Mesodermal cell (in vitro differentiated cells): ENCODE data around the gene MYH11.

Source experiments
- H3K27ac ChIP-seq: 2 replicates; pipeline ENCODE4 v1.7.0; 2013; ENCODE audit warnings: mild to moderate bottlenecking, low read depth, low read length, moderate library complexity; ENCODE audit not compliant: severe bottlenecking
- H3K36me3 ChIP-seq: 2 replicates; pipeline ENCODE4 v1.7.1; 2013; ENCODE audit warnings: mild to moderate bottlenecking, low read length, moderate library complexity; ENCODE audit not compliant: control insufficient read depth, insufficient read depth
- H3K4me1 ChIP-seq: one replicate; pipeline ENCODE4 v1.7.1; 2013; ENCODE audit warnings: mild to moderate bottlenecking, low read length; ENCODE audit not compliant: insufficient read depth, control insufficient read depth, poor library complexity, severe bottlenecking
- H3K4me3 ChIP-seq: 2 replicates; pipeline ENCODE4 v1.7.0; 2013; ENCODE audit warnings: low read length, control low read depth, mild to moderate bottlenecking; ENCODE audit not compliant: insufficient read depth, poor library complexity, severe bottlenecking; ENCODE audit errors: extremely low read depth
- H3K9me3 ChIP-seq: 2 replicates; pipeline ENCODE4 v1.7.1; 2013; ENCODE audit warnings: mild to moderate bottlenecking, low read length, moderate library complexity; ENCODE audit not compliant: control insufficient read depth
- WGBS, 2 experiments: methylation state at CpG; one replicate each; pipeline ENCODE4 v1.1.5; 2013; ENCODE audit warnings: missing lambda C conversion rate in 2 of 2; ENCODE audit not compliant: insufficient coverage in 2 of 2; 5-methylcytosine and 5-hydroxymethylcytosine counted together

Gene MYH11

DNA sequence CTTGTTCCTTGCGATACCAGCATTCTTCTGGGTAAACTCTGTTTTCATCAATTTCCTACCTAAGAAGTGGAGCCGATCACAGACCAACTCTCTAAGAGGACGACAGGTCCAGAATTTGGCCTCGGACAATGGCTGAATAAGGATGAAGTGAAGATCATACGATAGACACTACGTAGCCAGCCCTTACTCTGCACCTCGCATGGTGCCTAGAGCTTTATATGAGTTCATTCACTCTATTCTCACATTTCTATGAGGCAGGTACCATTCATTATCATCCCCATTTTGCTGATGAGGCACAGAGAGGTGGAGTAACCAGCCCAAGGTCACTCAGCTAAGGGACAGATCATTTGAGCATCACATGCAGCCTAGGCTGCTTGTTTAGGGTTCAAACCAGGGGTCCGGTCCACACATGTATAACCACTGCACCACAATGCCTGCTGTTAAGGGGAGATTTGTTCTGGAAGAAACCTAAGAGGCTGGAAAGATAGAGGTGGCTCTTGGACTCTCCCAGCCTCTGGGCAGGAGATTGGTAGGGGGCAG lies 78.6 kb downstream of the MYH11 start:
- no peak overlapping the region for H3K27ac ChIP-seq
- no peaks in the 10 kb centered on the region for H3K4me1 ChIP-seq
- no peaks in the 10 kb centered on the region for H3K36me3 ChIP-seq
- H3K9me3 ChIP-seq = no peaks in the 10 kb centered on the region
- WGBS, 2 experiments = 64 to 90% methylated on average over 2 to 7 of the region's 8 CpGs
- no peak overlapping the region for H3K4me3 ChIP-seq

DNA sequence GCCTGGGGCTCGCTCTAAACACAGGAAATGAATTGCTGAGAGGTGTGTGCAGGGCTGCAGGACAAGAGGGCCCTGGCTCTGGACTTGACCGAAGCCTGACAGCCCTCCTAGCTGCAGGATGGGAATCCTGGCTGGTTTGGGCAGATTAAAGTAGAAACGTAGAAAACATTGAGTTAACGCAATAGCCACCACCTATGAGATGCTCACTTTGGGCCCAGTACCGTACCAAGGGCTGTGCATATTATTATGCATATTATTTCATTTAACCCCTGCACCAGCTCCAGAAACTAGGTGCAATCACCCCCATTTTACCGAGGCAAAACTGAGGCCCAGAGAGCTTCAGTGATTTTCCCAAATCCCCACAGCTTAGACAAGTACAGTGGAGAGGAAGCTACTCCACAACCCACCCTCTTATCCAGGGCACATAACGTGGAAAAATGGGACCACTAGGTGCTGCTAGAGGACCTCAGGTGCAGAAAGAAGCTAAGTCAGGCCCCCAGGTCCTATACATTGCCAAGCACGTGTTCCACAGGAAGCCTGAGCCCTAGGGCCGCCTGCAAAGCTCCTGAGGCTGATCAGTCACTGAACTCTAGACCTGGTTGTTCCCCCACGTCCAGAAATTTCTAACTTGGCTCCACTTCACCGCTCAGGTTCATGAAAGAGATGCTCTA lies 79.2 kb downstream of the MYH11 start:
- Histone ChIP-seq H3K4me1 (no peaks in the 10 kb centered on the region), H3K36me3 (no peaks in the 10 kb centered on the region), H3K4me3 (no peak overlapping the region), H3K9me3 (no peaks in the 10 kb centered on the region), H3K27ac (no peak overlapping the region)
- 53 to 64% methylated on average over 8 to 11 of the region's 11 CpGs for WGBS, 2 experiments

DNA sequence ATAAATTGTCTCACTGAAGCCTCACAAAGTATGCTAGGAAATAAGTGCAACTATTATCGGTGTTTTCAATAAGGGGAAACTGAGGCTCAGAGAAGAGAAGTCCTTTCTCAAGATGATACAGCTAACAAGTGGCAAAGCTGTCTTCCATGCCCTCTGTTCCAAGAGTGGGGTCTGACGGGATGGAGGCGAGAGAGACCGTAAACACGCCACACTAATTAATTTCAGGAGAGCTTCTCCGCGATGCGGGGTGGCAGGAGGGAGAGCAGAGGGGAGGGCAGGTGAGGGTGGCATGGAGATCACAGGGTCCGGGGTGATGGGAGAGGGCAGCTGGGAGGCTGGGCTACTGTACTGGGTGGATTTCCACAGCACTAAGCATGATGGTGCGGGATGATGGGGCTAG lies 80.3 kb downstream of the MYH11 start:
- Histone ChIP-seq H3K27ac (no peak overlapping the region), H3K4me1 (no peaks in the 10 kb centered on the region), H3K4me3 (no peak overlapping the region), H3K9me3 (no peaks in the 10 kb centered on the region), H3K36me3 (no peaks in the 10 kb centered on the region)
- 78 to 83% methylated on average over 10 of the region's 10 CpGs for WGBS, 2 experiments

DNA sequence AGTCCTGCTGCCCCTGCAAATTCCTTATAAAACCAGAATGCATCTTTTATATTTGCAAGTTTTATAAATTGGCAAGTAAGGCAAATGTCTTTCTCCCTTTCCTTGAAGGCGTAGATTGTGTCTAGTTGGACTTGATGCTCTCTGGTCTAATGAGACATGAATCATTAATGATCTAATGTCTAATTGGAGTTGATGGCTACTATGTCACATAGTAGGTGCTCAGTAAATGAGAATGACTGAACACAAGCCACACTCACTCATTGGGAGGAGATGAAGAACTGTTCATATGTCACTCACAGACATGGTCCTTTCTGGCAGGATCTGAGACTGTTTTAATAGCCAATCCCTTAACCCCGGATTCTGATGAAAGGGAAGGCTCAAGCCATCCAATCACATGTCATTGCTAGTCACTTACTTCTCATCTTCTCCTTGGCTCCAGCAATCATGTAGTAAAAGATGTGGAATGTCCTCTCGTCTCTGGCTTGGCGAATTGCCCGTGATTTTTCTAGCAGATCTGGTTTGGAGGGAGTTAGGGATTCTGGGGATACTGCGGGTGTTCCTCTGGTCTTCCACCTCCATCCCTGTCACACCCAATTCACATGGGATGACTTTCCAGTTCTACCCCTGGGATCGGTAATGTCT lies 81.0 kb downstream of the MYH11 start:
- Histone ChIP-seq H3K4me3 (no peak overlapping the region), H3K4me1 (no peaks in the 10 kb centered on the region), H3K36me3 (no peaks in the 10 kb centered on the region), H3K9me3 (no peaks in the 10 kb centered on the region), H3K27ac (no peak overlapping the region)
- 67% methylated on average over 1 of the region's 7 CpGs; no CpG with 5 or more reads in 1 of the 2 experiments for WGBS, 2 experiments

DNA sequence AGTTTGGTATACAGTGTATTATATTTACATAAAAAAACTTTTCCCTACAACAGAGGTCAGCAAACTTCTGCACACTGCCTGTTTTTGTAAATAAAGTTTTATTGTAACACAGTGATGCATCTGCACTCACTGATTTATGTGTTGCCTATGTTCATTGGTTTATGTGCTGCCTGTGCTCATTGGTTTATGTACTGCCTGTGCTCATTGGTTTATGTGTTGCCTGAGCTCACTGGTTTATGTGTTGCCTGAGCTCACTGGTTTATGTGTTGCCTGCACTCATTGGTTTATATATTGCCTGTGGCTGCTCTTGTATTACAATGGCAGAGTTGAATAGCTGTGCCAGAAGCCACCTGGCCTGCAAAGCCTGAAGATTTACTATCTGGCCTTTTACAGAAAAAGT lies 81.6 kb downstream of the MYH11 start:
- no peaks in the 10 kb centered on the region for H3K9me3 ChIP-seq
- no peak overlapping the region for H3K27ac ChIP-seq
- H3K36me3 ChIP-seq = no peaks in the 10 kb centered on the region
- H3K4me3 ChIP-seq = no peak overlapping the region
- no peaks in the 10 kb centered on the region for H3K4me1 ChIP-seq

DNA sequence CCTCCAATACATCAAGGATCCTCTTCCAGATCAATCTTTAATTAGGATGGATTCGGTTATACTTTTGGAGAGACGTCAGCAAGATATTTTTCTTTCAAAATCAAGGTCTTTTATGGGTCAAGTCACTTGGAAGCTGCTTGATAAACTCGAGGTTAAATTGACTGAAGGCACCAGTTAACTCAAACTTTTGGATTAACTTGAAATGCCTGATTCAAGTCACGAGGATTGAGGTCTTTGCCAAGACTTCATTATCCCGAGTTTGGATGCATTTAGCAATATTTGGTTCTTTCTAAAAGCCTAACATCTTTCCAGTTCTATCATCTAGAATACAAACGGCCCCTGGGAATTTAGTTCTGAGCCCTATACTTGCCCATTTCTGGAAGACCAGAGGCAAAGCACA lies 82.9 kb downstream of the MYH11 start:
- Histone ChIP-seq H3K4me1 (no peaks in the 10 kb centered on the region), H3K4me3 (no peak overlapping the region), H3K27ac (no peak overlapping the region), H3K9me3 (no peaks in the 10 kb centered on the region), H3K36me3 (no peaks in the 10 kb centered on the region)
- 79 to 80% methylated on average over 6 of the region's 6 CpGs for WGBS, 2 experiments

DNA sequence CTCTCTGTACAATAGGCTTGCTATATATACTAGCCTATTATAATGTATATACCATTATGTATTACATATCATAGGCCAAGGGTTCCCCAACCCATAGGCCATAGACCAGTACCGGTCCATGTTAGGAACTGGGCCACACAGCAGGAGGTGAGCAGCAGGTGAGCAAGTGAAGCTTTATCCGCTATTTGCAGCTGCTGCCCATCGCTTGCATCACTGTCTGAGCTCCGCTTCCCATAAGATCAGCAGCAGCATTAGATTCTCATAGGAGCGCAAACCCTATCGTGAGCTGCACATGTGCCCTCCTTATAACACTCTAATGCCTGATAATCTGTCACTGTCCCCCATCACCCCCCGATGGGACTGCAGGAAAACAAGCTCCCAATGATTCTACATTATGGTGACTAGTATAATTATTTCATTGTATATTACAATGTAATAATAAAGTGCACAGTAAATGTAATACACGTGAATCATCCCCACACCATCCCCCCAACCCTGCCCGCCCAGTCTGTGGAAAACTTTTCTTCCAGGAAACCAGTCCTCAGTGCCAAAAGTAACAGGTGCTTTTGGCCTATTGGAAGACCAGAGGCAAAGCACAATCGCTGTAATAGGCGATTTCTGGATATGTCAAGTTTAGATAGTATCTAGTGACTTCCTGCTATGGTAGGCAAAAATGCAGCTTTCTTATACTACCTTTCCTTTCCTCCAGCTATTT lies 84.1 kb downstream of the MYH11 start:
- Histone ChIP-seq H3K36me3 (no peaks in the 10 kb centered on the region), H3K9me3 (no peaks in the 10 kb centered on the region), H3K4me3 (no peak overlapping the region), H3K27ac (no peak overlapping the region), H3K4me1 (no peaks in the 10 kb centered on the region)
- WGBS, 2 experiments = 93 to 97% methylated on average over 6 of the region's 11 CpGs

DNA sequence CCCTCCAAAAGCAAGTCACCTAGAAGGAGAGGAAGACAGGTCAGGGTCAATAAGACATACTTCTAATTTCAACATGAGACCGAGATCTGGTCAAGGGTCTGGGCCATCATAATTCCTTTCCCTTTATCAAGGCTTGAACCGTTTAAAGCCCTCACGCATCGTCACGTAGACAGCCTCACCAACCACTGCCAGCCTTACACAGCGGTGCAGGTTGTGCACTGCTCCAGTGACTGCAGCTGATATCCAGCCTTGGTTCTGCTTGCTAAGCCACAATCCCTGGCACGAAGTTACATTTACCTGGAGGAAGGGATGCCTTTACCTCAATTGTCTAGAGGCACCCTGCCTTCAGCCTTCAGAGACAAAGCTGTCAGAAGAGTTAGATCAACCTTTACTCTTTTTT lies 85.1 kb downstream of the MYH11 start:
- no peak overlapping the region for H3K27ac ChIP-seq
- WGBS, 2 experiments = 88 to 96% methylated on average over 7 of the region's 7 CpGs
- H3K36me3 ChIP-seq = no peaks in the 10 kb centered on the region
- no peaks in the 10 kb centered on the region for H3K4me1 ChIP-seq
- no peaks in the 10 kb centered on the region for H3K9me3 ChIP-seq
- H3K4me3 ChIP-seq = no peak overlapping the region

DNA sequence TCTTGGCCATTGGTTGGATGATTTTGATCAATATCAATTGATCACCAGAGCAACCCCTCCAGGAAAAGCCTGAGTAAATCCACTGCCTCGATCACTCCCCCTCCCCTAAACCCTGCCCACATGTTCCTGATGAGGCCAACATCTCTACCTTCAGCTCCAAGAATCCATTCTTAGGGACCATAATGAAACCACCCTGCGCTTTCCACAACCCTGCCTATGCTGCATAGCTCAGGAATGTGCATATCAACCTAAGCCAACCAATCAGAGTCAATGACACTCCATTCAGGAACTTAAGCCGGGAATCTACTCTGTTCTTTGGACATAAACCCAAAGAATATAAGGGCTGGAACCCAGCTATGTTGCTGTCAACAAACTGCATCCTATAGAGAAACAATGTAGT lies 86.3 kb downstream of the MYH11 start:
- Histone ChIP-seq H3K27ac (no peak overlapping the region), H3K9me3 (no peaks in the 10 kb centered on the region), H3K4me3 (no peak overlapping the region), H3K36me3 (no peaks in the 10 kb centered on the region), H3K4me1 (no peaks in the 10 kb centered on the region)
- WGBS, 2 experiments = 88 to 100% methylated on average over 2 to 3 of the region's 3 CpGs

DNA sequence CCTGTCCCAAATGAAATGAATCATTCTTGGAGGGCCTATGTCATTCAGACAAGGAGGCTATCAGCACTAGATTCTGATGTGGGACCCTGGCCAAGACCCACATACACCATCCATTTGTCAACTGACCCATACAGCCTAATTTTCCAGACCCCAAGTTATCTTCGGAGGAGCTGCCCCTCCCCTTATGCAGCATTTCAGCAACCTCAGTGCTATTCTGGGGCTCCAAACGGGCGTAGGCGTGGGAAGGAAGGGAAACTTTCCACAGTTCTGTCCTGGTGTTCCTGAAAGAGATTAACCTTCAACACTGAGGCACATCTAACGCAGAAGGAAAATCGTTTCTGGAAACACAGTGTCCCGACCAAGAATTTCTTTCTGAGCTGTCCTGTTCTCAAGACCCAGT lies 86.7 kb downstream of the MYH11 start:
- WGBS, 2 experiments = 82 to 86% methylated on average over 3 to 7 of the region's 7 CpGs
- H3K4me3 ChIP-seq = no peak overlapping the region
- no peaks in the 10 kb centered on the region for H3K36me3 ChIP-seq
- no peaks in the 10 kb centered on the region for H3K9me3 ChIP-seq
- H3K27ac ChIP-seq = no peak overlapping the region
- no peaks in the 10 kb centered on the region for H3K4me1 ChIP-seq

DNA sequence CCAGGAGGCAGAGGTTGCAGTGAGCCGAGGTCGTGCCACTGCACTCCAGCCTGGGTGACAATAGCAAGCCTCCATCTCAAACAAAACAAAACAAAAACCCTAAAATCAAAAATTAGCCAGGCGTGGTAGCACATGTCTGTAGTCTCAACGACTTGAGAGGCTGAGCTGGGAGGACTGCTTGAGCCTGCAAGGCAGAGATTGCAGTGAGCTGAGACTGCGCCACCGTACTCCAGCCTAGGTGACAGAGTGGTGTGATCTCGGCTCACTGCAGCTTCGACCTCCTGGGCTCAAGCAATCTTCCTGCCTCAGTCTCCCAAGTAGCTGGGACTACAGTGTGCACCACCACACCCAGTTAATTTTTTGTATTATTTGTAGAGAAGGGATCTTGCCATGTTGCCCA lies 87.6 kb downstream of the MYH11 start:
- 84 to 85% methylated on average over 4 to 6 of the region's 8 CpGs for WGBS, 2 experiments
- Histone ChIP-seq H3K27ac (no peak overlapping the region), H3K4me1 (no peaks in the 10 kb centered on the region), H3K36me3 (no peaks in the 10 kb centered on the region), H3K9me3 (no peaks in the 10 kb centered on the region), H3K4me3 (no peak overlapping the region)
